Karpas-422 (cell line): ENCODE results near the gene TIMP1. TPM values are rescaled to one million over a fixed set of nuclear protein-coding genes. Genes with fewer than 3 reads are reported as not detected.

Source experiments
- DNase-seq: peaks from one replicate; pipeline ENCODE4 v3.0.0-alpha.2; 2015
- H2AFZ ChIP-seq: fragments of 200-600 bp; sonication (generic); 2 replicates; pipeline ENCODE4 v1.6.1; 2014; ENCODE audit warnings: antibody characterized with exemption, low read length, mixed read lengths
- H3K27ac ChIP-seq: fragments of 200-600 bp; sonication (generic); 2 replicates; pipeline ENCODE4 v1.5.1; 2014; ENCODE audit warnings: mild to moderate bottlenecking, low read length, moderate library complexity
- H3K27me3 ChIP-seq: fragments of 200-600 bp; sonication (generic); 2 replicates; pipeline ENCODE4 v1.6.1; 2014; ENCODE audit warnings: low read length, mixed read lengths
- H3K36me3 ChIP-seq: fragments of 200-600 bp; sonication (generic); 2 replicates; pipeline ENCODE4 v1.6.1; 2014; ENCODE audit warnings: low read length, mixed read lengths; ENCODE audit not compliant: insufficient read depth
- H3K4me1 ChIP-seq: fragments of 200-600 bp; sonication (generic); 2 replicates; pipeline ENCODE4 v1.6.1; 2014; ENCODE audit warnings: mild to moderate bottlenecking, low read length, mixed read lengths
- H3K4me2 ChIP-seq: fragments of 200-600 bp; sonication (generic); 2 replicates; pipeline ENCODE4 v1.6.1; 2014; ENCODE audit warnings: low read length, low read depth, mild to moderate bottlenecking; ENCODE audit not compliant: poor library complexity, severe bottlenecking
- H3K4me3 ChIP-seq: fragments of 200-600 bp; sonication (generic); 2 replicates; pipeline ENCODE4 v1.5.1; 2014; ENCODE audit warnings: mild to moderate bottlenecking, antibody characterized with exemption, low read length, mixed read lengths
- H3K79me2 ChIP-seq: fragments of 200-600 bp; sonication (generic); 2 replicates; pipeline ENCODE4 v1.6.1; 2014; ENCODE audit warnings: mild to moderate bottlenecking, low read length, mixed read lengths
- H3K9ac ChIP-seq: fragments of 200-600 bp; sonication (generic); 2 replicates; pipeline ENCODE4 v1.6.0; 2014; ENCODE audit warnings: low read length
- H3K9me2 ChIP-seq: fragments of 200-600 bp; sonication (generic), shearing (Covaris generic); replicated peaks from 2 replicates; pipeline ENCODE4 v1.6.0; 2014; ENCODE audit warnings: mild to moderate bottlenecking, low read length, moderate library complexity; ENCODE audit not compliant: insufficient read depth
- H3K9me3 ChIP-seq: fragments of 300-700, 200-600 bp; sonication (generic); 2 replicates; pipeline ENCODE4 v1.6.1; 2014; ENCODE audit warnings: low read length, mixed read lengths
- H4K20me1 ChIP-seq: fragments of 200-600 bp; sonication (generic); 2 replicates; pipeline ENCODE4 v1.6.1; 2014; ENCODE audit warnings: mild to moderate bottlenecking, antibody characterized with exemption, low read length, low read depth; ENCODE audit not compliant: insufficient read depth
- total RNA-seq: library from RNA; depleted of rRNA; stranded (reverse); fragments of >200 nt; shearing (Covaris generic); gene quantifications from 2 replicates; pipeline ENCODE4 v1.2.3, GENCODE V29; 2014; ENCODE audit warnings: low replicate concordance

Gene TIMP1
- total RNA-seq, 1 experiment from 2014 or later: 0.56 TPM

- Histone ChIP-seq H3K9me3 (no peaks in the 10 kb centered on the region), H3K9ac (no peak overlapping the region), H3K27ac (no peak overlapping the region), H3K27me3 (no peaks in the 10 kb centered on the region), H3K4me3 (no peak overlapping the region), H3K79me2 (no peaks in the 10 kb centered on the region), H2AFZ (no peak overlapping the region), H3K4me1 (no peaks in the 10 kb centered on the region), H3K9me2 (no peaks in the 10 kb centered on the region), H4K20me1 (no peaks in the 10 kb centered on the region), H3K36me3 (no peaks in the 10 kb centered on the region), H3K4me2 (no peak overlapping the region)
- DNase-seq: no peak
Measured at GRCh38 chrX:47628982-47629381, 46.7 kb downstream of the TIMP1 start.

DNA sequence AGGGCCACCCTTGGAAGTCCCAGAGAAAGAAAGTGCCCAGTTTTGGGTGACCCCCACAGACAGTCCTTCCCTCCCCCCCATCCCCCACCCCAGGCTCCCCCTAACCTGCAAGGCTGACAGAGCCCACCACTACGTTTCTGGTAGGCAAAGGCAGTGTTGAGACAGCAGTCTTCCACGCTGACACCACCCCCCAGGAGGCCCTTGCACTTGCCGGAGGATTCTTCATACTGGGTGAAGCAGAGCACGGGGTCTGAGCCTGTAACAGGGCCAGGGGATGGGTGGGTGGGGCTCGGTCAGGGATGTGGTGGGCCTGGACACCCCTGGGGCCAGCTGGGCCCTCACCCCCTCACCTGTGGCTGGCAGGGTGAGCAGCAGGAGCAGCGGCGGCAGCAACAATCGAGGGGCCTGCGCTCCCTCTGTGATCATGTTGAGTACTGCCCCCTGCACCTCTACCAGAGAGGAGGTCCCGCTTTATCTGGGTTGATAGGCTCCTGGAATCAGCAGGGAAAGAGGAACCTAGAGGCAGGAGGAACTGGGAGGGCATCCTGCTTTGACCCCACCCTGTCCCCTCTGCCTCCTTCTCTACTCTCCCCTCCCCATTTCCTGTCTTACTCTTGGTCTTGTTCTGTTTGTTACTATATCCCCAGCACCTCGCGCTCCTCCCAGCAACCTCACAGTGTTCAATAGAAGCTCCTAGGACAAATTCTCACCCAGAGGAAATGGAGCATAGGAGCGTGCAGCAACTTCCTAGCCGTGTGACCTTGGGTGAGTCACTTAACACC is 47.4 kb downstream of the TIMP1 start, which contains the start of gene CFP:
Gene CFP (minus strand): TSS at position 512 of the 782 bp plus-strand sequence. CDS start 86 bp downstream, at position 426.
- no peak for DNase-seq
- Histone ChIP-seq H3K4me1 (no peaks in the 10 kb centered on the region), H3K4me3 (no peak within 1 kb of the TSS), H3K27me3 (no peaks in the 10 kb centered on the region), H3K9ac (no peak within 1 kb of the TSS), H3K79me2 (no peaks in the 10 kb centered on the region), H3K36me3 (no peaks in the 10 kb centered on the region), H3K9me3 (no peaks in the 10 kb centered on the region), H3K27ac (no peak within 1 kb of the TSS), H2AFZ (no peak within 1 kb of the TSS), H3K4me2 (no peak within 1 kb of the TSS), H4K20me1 (no peaks in the 10 kb centered on the region), H3K9me2 (no peaks in the 10 kb centered on the region)

GRCh38 chrX:47631676-47632075 is 49.4 kb downstream of the TIMP1 start:
- no peaks in the 10 kb centered on the region for H3K27me3 ChIP-seq
- H3K36me3 ChIP-seq: no peaks in the 10 kb centered on the region
- no peak overlapping the region for H2AFZ ChIP-seq
- no peaks in the 10 kb centered on the region for H3K79me2 ChIP-seq
- DNase-seq: no peak
- no peaks in the 10 kb centered on the region for H3K9me2 ChIP-seq
- H3K4me3 ChIP-seq: no peak overlapping the region
- H3K9me3 ChIP-seq: no peaks in the 10 kb centered on the region
- H3K4me2 ChIP-seq: no peak overlapping the region
- H4K20me1 ChIP-seq: no peaks in the 10 kb centered on the region
- H3K27ac ChIP-seq: no peak overlapping the region
- H3K9ac ChIP-seq: no peak overlapping the region
- no peaks in the 10 kb centered on the region for H3K4me1 ChIP-seq

GRCh38 chrX:47632666-47633065 is 50.4 kb downstream of the TIMP1 start:
- Histone ChIP-seq H3K4me2 (no peak overlapping the region), H3K9ac (no peak overlapping the region), H2AFZ (no peak overlapping the region), H3K4me1 (no peaks in the 10 kb centered on the region), H3K36me3 (no peaks in the 10 kb centered on the region), H3K27ac (no peak overlapping the region), H4K20me1 (no peaks in the 10 kb centered on the region), H3K9me2 (no peaks in the 10 kb centered on the region), H3K79me2 (no peaks in the 10 kb centered on the region), H3K27me3 (no peaks in the 10 kb centered on the region), H3K9me3 (no peaks in the 10 kb centered on the region), H3K4me3 (no peak overlapping the region)
- no peak for DNase-seq

DNA sequence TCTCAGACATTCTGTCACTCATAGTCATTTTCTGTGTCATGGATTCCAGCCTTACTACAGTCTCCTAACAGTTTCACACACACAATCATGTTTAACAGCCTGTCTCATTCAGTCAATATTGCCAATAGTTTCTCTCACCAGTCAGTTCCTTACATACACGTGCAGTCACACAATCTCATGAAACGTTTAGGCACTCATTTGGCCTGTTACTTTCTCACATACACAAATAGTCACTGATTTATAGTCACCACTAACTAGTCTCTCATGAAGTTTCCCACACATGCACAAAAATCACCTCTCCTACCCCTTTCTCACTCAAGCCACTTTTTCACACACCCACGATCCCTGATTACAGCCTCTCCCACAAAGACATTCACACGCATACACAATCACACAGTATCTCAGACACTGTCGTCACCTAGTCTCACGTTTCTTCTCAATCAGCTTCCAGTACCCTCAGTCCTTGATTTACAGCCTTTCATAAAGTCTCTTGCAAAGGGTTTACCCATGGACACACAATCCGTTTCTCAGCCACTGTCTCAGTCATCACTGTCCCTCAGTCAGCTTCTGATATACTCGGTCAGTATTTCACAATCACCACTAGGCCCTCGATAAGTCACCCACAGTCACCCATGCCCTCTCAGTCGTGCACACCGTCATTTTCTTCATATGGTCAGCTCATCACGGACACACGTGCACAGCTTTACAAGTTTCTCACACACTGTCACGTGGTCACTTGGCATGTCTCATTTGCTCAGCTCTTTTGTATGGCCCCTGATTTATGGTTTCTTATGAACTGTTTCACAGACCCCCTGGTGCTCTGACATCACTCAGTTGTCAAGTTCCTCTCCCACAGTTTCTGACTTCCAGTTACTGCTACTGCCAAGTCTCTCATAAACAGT is 51.7 kb downstream of the TIMP1 start:
- no peak overlapping the region for H2AFZ ChIP-seq
- H3K36me3 ChIP-seq: no peaks in the 10 kb centered on the region
- DNase-seq: no peak
- H3K27me3 ChIP-seq: no peaks in the 10 kb centered on the region
- H3K4me1 ChIP-seq: no peaks in the 10 kb centered on the region
- H3K27ac ChIP-seq: no peak overlapping the region
- H4K20me1 ChIP-seq: no peaks in the 10 kb centered on the region
- H3K9me3 ChIP-seq: no peaks in the 10 kb centered on the region
- no peaks in the 10 kb centered on the region for H3K79me2 ChIP-seq
- H3K4me2 ChIP-seq: no peak overlapping the region
- no peak overlapping the region for H3K9ac ChIP-seq
- H3K4me3 ChIP-seq: no peak overlapping the region
- H3K9me2 ChIP-seq: no peaks in the 10 kb centered on the region

- DNase-seq: no peak
- Histone ChIP-seq H3K27me3 (no peaks in the 10 kb centered on the region), H4K20me1 (no peaks in the 10 kb centered on the region), H3K9me3 (no peaks in the 10 kb centered on the region), H3K27ac (no peak overlapping the region), H3K4me3 (no peak overlapping the region), H3K4me1 (no peaks in the 10 kb centered on the region), H3K4me2 (no peak overlapping the region), H3K9me2 (no peaks in the 10 kb centered on the region), H3K9ac (no peak overlapping the region), H2AFZ (no peak overlapping the region), H3K36me3 (no peaks in the 10 kb centered on the region), H3K79me2 (no peaks in the 10 kb centered on the region)
Measured at GRCh38 chrX:47634871-47635575, 52.8 kb downstream of the TIMP1 start.
